Hepatocyte (in vitro differentiated cells): ENCODE measurements around the gene SPRED2.

ENCODE experiments used
- EZH2 ChIP-seq: fragments of 200-600 bp; sonication (generic); IDR thresholded peaks from 2 replicates; pipeline ENCODE4 v1.6.1; 2016; ENCODE audit warnings: antibody characterized with exemption, mild to moderate bottlenecking, borderline replicate concordance
- TF ChIP-seq, protein P1 (sequence below): fragments of 200-600 bp; sonication (generic); IDR thresholded peaks from 2 replicates; pipeline ENCODE4 v1.5.1; 2016; ENCODE audit warnings: antibody characterized with exemption, mild to moderate bottlenecking; ENCODE audit not compliant: poor library complexity

DNA sequence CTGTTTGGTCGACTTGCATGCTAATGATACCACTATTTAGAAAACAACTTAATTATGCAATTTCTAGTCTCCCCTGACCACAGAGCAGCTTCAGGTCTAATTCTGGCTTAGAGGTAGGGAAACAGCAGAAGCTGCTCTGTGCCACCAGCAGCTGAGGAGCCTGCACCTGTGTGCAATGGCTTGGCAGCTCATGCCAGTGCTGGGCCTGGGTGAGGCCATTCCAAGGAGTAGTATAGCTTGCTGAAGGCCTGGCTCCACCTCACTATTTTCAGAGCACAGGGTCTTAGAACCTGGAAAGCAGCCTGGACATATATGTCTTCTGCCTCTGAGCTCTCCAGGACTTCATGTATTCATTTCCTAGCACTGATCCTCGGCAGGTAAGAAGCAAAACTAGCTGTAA lies 62.8 kb downstream of the SPRED2 start:
- TF ChIP-seq, protein P1, sequence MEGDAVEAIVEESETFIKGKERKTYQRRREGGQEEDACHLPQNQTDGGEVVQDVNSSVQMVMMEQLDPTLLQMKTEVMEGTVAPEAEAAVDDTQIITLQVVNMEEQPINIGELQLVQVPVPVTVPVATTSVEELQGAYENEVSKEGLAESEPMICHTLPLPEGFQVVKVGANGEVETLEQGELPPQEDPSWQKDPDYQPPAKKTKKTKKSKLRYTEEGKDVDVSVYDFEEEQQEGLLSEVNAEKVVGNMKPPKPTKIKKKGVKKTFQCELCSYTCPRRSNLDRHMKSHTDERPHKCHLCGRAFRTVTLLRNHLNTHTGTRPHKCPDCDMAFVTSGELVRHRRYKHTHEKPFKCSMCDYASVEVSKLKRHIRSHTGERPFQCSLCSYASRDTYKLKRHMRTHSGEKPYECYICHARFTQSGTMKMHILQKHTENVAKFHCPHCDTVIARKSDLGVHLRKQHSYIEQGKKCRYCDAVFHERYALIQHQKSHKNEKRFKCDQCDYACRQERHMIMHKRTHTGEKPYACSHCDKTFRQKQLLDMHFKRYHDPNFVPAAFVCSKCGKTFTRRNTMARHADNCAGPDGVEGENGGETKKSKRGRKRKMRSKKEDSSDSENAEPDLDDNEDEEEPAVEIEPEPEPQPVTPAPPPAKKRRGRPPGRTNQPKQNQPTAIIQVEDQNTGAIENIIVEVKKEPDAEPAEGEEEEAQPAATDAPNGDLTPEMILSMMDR, result no peak
- TF ChIP-seq EZH2, result no peak
